Measurements from ENCODE around the gene CLEC1B.
"Not testable (repeated sequence)": the region's sequence is repeated elsewhere in the genome, so short reads cannot be mapped to it uniquely, and the experiment has no call there.

The CLEC1B gene

DNA sequence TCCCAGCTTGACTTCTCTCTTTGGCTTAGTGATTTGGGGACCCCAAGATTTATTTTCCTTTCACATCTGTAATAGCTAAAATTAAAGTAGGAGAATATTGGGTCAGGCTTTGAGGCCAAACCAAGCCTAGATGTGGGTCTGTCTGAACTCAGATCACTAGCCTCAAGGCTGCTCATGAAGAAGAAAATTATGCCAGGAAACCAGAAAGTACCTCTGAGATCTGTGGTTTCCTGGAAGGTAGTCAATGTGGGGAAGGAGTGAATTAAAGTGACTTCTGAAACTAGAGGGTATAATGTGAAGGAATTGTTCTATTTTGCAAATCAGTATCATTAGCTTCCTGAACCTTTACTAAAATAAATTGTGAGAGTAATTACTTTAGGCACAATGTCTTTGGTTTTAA lies 41.1 kb downstream of the CLEC1B start:
- Histone ChIP-seq H4K20me1 (ENCODE audit: insufficient read depth, low read length) (no peaks in the 10 kb centered on the region), H3K4me1 (ENCODE audit: low read length) (peaks cover 24% of the 10 kb centered on the region), H3F3A (ENCODE audit: insufficient read depth, low read length) (peaks cover 13% of the 10 kb centered on the region), H3K27ac (ENCODE audit: low read length) (peak overlapping the region; percentile 39; the same call in 1 of the 2 replicates), H3K9me3 (replicated peaks; ENCODE audit: insufficient read depth, low read length) (no peaks in the 10 kb centered on the region), H2AFZ (ENCODE audit: low read length) (no peak overlapping the region), H3K9ac (ENCODE audit: low read length) (no peak overlapping the region), H3K27me3 (replicated peaks; ENCODE audit: insufficient read depth, low read length) (no peaks in the 10 kb centered on the region), H3K4me3 (ENCODE audit: low read length) (no peak overlapping the region), H3K36me3 (replicated peaks; ENCODE audit: insufficient read depth, low read length) (no peaks in the 10 kb centered on the region), H3K9me2 (replicated peaks; ENCODE audit: insufficient read depth, low read length) (no peaks in the 10 kb centered on the region), H3K79me2 (ENCODE audit: low read length) (no peaks in the 10 kb centered on the region), H3K4me2 (ENCODE audit: low read depth, low read length) (peak overlapping the region; percentile 56; the same call in 1 of the 2 replicates)
- TF ChIP-seq, protein P1, sequence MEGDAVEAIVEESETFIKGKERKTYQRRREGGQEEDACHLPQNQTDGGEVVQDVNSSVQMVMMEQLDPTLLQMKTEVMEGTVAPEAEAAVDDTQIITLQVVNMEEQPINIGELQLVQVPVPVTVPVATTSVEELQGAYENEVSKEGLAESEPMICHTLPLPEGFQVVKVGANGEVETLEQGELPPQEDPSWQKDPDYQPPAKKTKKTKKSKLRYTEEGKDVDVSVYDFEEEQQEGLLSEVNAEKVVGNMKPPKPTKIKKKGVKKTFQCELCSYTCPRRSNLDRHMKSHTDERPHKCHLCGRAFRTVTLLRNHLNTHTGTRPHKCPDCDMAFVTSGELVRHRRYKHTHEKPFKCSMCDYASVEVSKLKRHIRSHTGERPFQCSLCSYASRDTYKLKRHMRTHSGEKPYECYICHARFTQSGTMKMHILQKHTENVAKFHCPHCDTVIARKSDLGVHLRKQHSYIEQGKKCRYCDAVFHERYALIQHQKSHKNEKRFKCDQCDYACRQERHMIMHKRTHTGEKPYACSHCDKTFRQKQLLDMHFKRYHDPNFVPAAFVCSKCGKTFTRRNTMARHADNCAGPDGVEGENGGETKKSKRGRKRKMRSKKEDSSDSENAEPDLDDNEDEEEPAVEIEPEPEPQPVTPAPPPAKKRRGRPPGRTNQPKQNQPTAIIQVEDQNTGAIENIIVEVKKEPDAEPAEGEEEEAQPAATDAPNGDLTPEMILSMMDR (IDR thresholded peaks at IDR 0.05; ENCODE audit: low read length) = no peak
- TF ChIP-seq EZH2phosphoT487 (IDR thresholded peaks at IDR 0.05; ENCODE audit: low read length) = no peak
- DNase-seq = peak; percentile 66

DNA sequence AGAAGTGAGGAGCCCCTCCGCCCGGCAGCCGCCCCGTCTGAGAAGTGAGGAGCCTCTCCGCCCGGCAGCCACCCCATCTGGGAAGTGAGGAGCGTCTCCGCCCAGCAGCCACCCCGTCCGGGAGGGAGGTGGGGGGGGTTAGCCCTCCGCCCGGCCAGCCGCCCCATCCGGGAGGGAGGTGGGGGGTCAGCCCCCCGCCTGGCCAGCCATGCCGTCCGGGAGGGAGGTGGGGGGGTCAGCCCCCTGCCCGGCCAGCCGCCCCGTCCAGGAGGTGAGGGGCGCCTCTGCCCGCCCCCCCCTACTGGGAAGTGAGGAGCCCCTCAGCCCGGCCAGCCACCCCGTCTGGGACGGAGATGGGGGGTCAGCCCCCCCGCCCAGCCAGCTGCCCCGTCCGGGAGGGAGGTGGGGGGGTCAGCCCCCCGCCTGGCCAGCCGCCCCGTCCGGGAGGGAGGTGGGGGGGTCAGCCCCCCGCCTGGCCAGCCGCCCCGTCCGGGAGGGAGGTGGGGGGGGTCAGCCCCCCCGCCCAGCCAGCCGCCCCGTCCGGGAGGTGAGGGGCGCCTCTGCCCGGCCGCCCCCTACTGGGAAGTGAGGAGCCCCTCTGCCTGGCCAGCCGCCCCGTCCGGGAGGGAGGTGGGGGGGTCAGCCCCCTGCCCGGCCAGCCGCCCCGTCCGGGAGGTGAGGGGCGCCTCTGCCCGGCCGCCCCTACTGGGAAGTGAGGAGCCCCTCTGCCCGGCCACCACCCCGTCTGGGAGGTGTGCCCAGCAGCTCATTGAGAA lies 45.8 kb downstream of the CLEC1B start:
- H3K9me3 ChIP-seq (replicated peaks; ENCODE audit: insufficient read depth, low read length); H3K27me3 ChIP-seq (replicated peaks; ENCODE audit: insufficient read depth, low read length); H3K9ac ChIP-seq (ENCODE audit: low read length); H3K36me3 ChIP-seq (replicated peaks; ENCODE audit: insufficient read depth, low read length); DNase-seq; H3K27ac ChIP-seq (ENCODE audit: low read length); H3K4me3 ChIP-seq (ENCODE audit: low read length); H4K20me1 ChIP-seq (ENCODE audit: insufficient read depth, low read length); H3K79me2 ChIP-seq (ENCODE audit: low read length); H2AFZ ChIP-seq (ENCODE audit: low read length); H3K4me2 ChIP-seq (ENCODE audit: low read depth, low read length); H3K9me2 ChIP-seq (replicated peaks; ENCODE audit: insufficient read depth, low read length): not testable (repeated sequence)
- peaks cover 26% of the 10 kb centered on the region for H3K4me1 ChIP-seq (ENCODE audit: low read length)
- peaks cover 23% of the 10 kb centered on the region for H3F3A ChIP-seq (ENCODE audit: insufficient read depth, low read length)

DNA sequence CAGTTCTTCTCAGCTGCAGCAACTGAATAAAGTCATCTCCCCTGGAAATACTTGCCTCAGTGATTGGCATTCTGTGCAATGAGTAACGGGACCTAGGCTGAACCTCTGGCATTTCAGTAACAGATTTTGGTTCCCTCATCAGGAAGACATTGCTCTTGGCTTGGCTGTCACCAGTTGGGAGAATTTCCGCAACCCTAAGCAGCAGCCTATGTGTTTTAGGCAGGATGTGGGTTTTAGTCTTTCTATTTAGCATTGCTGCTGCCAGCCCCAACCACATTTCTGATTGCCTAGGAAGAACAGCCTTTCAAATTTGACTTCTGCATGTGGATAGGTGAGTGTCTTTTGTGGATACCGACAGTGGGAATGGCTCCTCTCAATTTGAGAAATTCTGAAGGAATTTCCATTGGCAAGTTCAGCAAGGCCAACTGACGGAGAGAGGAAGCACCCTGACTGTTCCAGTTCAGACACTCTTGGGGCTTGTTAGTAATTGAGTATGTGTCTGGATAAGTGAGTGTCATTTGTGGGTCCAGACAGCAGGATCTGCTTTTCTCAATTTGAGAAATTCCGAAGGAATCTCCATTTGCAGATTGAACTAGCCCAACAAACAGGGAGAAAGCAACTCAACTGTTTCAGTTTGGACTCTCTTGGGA lies 47.8 kb downstream of the CLEC1B start:
- H4K20me1 ChIP-seq (ENCODE audit: insufficient read depth, low read length) = no peaks in the 10 kb centered on the region
- DNase-seq = peak; percentile 25
- H3F3A ChIP-seq (ENCODE audit: insufficient read depth, low read length) = peaks cover 16% of the 10 kb centered on the region; the same call in 1 of the 2 replicates
- H3K4me1 ChIP-seq (ENCODE audit: low read length) = peaks cover 21% of the 10 kb centered on the region
- H3K9ac ChIP-seq (ENCODE audit: low read length) = no peak overlapping the region
- no peaks in the 10 kb centered on the region for H3K27me3 ChIP-seq (replicated peaks; ENCODE audit: insufficient read depth, low read length)
- TF ChIP-seq, protein P1 (IDR thresholded peaks at IDR 0.05; ENCODE audit: low read length) = no peak
- TF ChIP-seq EZH2phosphoT487 (IDR thresholded peaks at IDR 0.05; ENCODE audit: low read length) = no peak
- no peak for TF ChIP-seq EZH2 (optimal IDR thresholded peaks at IDR 0.05; ENCODE audit: low read depth, low read length)
- no peak overlapping the region for H3K4me2 ChIP-seq (ENCODE audit: low read depth, low read length)
- H3K4me3 ChIP-seq (ENCODE audit: low read length) = no peak overlapping the region
- H3K9me3 ChIP-seq (replicated peaks; ENCODE audit: insufficient read depth, low read length) = no peaks in the 10 kb centered on the region
- H3K9me2 ChIP-seq (replicated peaks; ENCODE audit: insufficient read depth, low read length) = no peaks in the 10 kb centered on the region
- H3K79me2 ChIP-seq (ENCODE audit: low read length) = no peaks in the 10 kb centered on the region
- H3K36me3 ChIP-seq (replicated peaks; ENCODE audit: insufficient read depth, low read length) = no peaks in the 10 kb centered on the region
- no peak overlapping the region for H2AFZ ChIP-seq (ENCODE audit: low read length)
- no peak overlapping the region for H3K27ac ChIP-seq (ENCODE audit: low read length)
